IMR-90 (cell line): ENCODE measurements around the gene HMG20B. TPM values are rescaled to one million over a fixed set of nuclear protein-coding genes. Genes with fewer than 3 reads are reported as not detected.

Experiments
- ATAC-seq: fragments of 200-7000 bp; cut with Tn5 transposase; 2 replicates; pipeline ENCODE4 v1.9.1; 2020; ENCODE audit warnings: low read depth, mild to moderate bottlenecking, moderate library complexity
- BruUV-seq: library from RNA; stranded (reverse); fragments of 400-500 nt; replicated peaks from 2 replicates; lab custom pipeline; 2021; lab: Mats Ljungman, UMichigan
- CTCF ChIA-PET: fragments of 300-600 bp; formaldehyde crosslinking; extraction: SDS; loops from one replicate; lab custom pipeline; 2021; ENCODE audit warnings: antibody characterized with exemption; lab: Yijun Ruan, JAX
- POLR2A ChIA-PET: fragments of 300-600 bp; sonication (Branson Sonifier 250); formaldehyde crosslinking; loops from one replicate; lab custom pipeline; 2022; ENCODE audit warnings: antibody characterized with exemption; ENCODE audit not compliant: unreplicated experiment; lab: Charles Lee
- DNase-seq: peaks from one replicate; pipeline ENCODE4 v3.0.0; 2013
- H2AFZ ChIP-seq: replicated peaks from 2 replicates; pipeline ENCODE3; 2013; ENCODE audit warnings: low read length, mild to moderate bottlenecking; ENCODE audit not compliant: poor library complexity
- H2AK5ac ChIP-seq: 2 replicates; pipeline ENCODE4 v1.6.1; 2013; ENCODE audit warnings: low read depth, low read length, inconsistent platforms
- H2AK9ac ChIP-seq: replicated peaks from 2 replicates; pipeline ENCODE3; 2013; ENCODE audit warnings: mild to moderate bottlenecking, low read depth, low read length, moderate library complexity; ENCODE audit not compliant: poor library complexity
- H2BK120ac ChIP-seq: 2 replicates; pipeline ENCODE4 v1.6.1; 2013; ENCODE audit warnings: low read depth, low read length, inconsistent platforms
- H2BK15ac ChIP-seq: 3 replicates; pipeline ENCODE4 v1.6.1; 2013; ENCODE audit warnings: low read depth, low read length, inconsistent platforms
- H2BK20ac ChIP-seq: 2 replicates; pipeline ENCODE4 v1.6.1; 2013; ENCODE audit warnings: low read depth, mild to moderate bottlenecking, inconsistent platforms, low read length, moderate library complexity
- H2BK5ac ChIP-seq: 2 replicates; pipeline ENCODE4 v1.6.1; 2013; ENCODE audit warnings: mild to moderate bottlenecking, low read depth, low read length, inconsistent platforms; ENCODE audit not compliant: poor library complexity, severe bottlenecking
- H3K14ac ChIP-seq: replicated peaks from 2 replicates; pipeline ENCODE4 v1.6.1; 2013; ENCODE audit warnings: low read depth, low read length, inconsistent platforms
- H3K18ac ChIP-seq: 2 replicates; pipeline ENCODE4 v1.6.1; 2013; ENCODE audit warnings: low read depth, low read length, control low read depth
- H3K23ac ChIP-seq: 2 replicates; pipeline ENCODE4 v1.6.1; 2013; ENCODE audit warnings: low read depth, low read length, inconsistent platforms
- H3K27ac ChIP-seq: 2 replicates; pipeline ENCODE4 v1.5.1; 2013; ENCODE audit warnings: mild to moderate bottlenecking, control low read depth, low read length; ENCODE audit not compliant: insufficient read depth
- H3K27me3 ChIP-seq: 2 replicates; pipeline ENCODE4 v1.6.1; 2013; ENCODE audit warnings: low read length; ENCODE audit not compliant: control insufficient read depth, insufficient read depth
- H3K36me3 ChIP-seq: 2 replicates; pipeline ENCODE4 v1.6.1; 2013; ENCODE audit warnings: low read length, mixed read lengths; ENCODE audit not compliant: control insufficient read depth, insufficient read depth
- H3K4ac ChIP-seq: 2 replicates; pipeline ENCODE4 v1.6.1; 2013; ENCODE audit warnings: low read depth, low read length, inconsistent platforms
- H3K4me1 ChIP-seq: 2 replicates; pipeline ENCODE4 v1.6.1; 2013; ENCODE audit warnings: low read length, mixed read lengths; ENCODE audit not compliant: control insufficient read depth, insufficient read depth
- H3K4me2 ChIP-seq: 2 replicates; pipeline ENCODE4 v1.6.1; 2013; ENCODE audit warnings: low read depth, mild to moderate bottlenecking, control low read depth, low read length, moderate library complexity
- H3K4me3 ChIP-seq: 2 replicates; pipeline ENCODE4 v1.5.1; 2013; ENCODE audit warnings: low read depth, mild to moderate bottlenecking, control low read depth, low read length, moderate library complexity; ENCODE audit not compliant: insufficient read depth
- H3K56ac ChIP-seq: 2 replicates; pipeline ENCODE4 v1.6.1; 2013; ENCODE audit warnings: low read length, inconsistent platforms; ENCODE audit not compliant: insufficient read depth; ENCODE audit errors: extremely low read depth
- H3K79me1 ChIP-seq, 2 experiments: 2 replicates each; pipeline ENCODE4 v1.6.1; 2013; ENCODE audit warnings: low read length in 2 of 2, inconsistent platforms in 1 of 2, low read depth in 1 of 2
- H3K9ac ChIP-seq: 2 replicates; pipeline ENCODE4 v1.6.1; 2013; ENCODE audit warnings: low read depth, low read length, control low read depth
- H3K9me1 ChIP-seq: 2 replicates; pipeline ENCODE4 v1.6.1; 2013; ENCODE audit warnings: low read length, inconsistent platforms; ENCODE audit not compliant: insufficient read depth
- H3K9me3 ChIP-seq: 2 replicates; pipeline ENCODE4 v1.6.1; 2013; ENCODE audit warnings: low read length; ENCODE audit not compliant: control insufficient read depth, insufficient read depth
- H4K20me1 ChIP-seq: 2 replicates; pipeline ENCODE4 v1.6.1; 2013; ENCODE audit warnings: low read length, inconsistent platforms; ENCODE audit not compliant: insufficient read depth
- H4K5ac ChIP-seq: 2 replicates; pipeline ENCODE4 v1.6.1; 2013; ENCODE audit warnings: mild to moderate bottlenecking, low read depth, low read length, control low read depth
- H4K8ac ChIP-seq, 2 experiments: 2 replicates each; pipeline ENCODE4 v1.6.1; 2013; ENCODE audit warnings: low read depth in 2 of 2, low read length in 2 of 2, control low read depth in 1 of 2, inconsistent platforms in 1 of 2
- H4K91ac ChIP-seq: 2 replicates; pipeline ENCODE4 v1.6.1; 2013; ENCODE audit warnings: low read depth, low read length, inconsistent platforms; ENCODE audit not compliant: insufficient read depth
- FOS ChIP-seq: fragments of 150-350 bp; IDR thresholded peaks from 2 replicates; pipeline ENCODE4 v1.6.1; 2016; ENCODE audit warnings: low read depth, low read length
- MXI1 ChIP-seq: IDR thresholded peaks from 2 replicates; pipeline ENCODE4 v1.6.1; 2012; ENCODE audit warnings: low read depth, mild to moderate bottlenecking, low read length, moderate library complexity, borderline replicate concordance
- WGBS, 2 experiments: methylation state at CpG; one replicate each; pipeline versions ENCODE4 v1.1.5 to v1.1.7; 2013; ENCODE audit warnings: missing lambda C conversion rate in 2 of 2; ENCODE audit not compliant: insufficient read length in 1 of 2; ENCODE audit errors: extremely low coverage in 2 of 2; 5-methylcytosine and 5-hydroxymethylcytosine counted together
- dilution Hi-C: fragments of 300-500 bp; cut with HindIII; formaldehyde crosslinking; loops from one replicate; pipeline ENCODE4 v1.14.3; 2018; ENCODE audit warnings: low sequenced_read_pairs; ENCODE audit not compliant: unreplicated experiment
- in situ Hi-C: fragments of 300-500 bp; cut with MboI; formaldehyde crosslinking; loops from 3 replicates; pipeline ENCODE4 v1.14.3; 2019; ENCODE audit warnings: low sequenced_read_pairs, inconsistent platforms, mixed read lengths
- intact Hi-C: fragments of 100-400 bp; cut with micrococcal nuclease; formaldehyde crosslinking; loops from 2 replicates; pipeline ENCODE4 v1.10.0; 2022
- polyA plus RNA-seq, 3 experiments: library from polyadenylated mRNA; depleted of rRNA; stranded (reverse); fragments of >200 nt; gene quantifications; 2 replicates each; pipeline ENCODE4 v1.2.3, GENCODE V29; 2012; ENCODE audit warnings: low replicate concordance in 1 of 3
- total RNA-seq: library from RNA; depleted of rRNA; stranded (reverse); fragments of >200 nt; gene quantifications from 2 replicates; pipeline ENCODE4 v1.2.3, GENCODE V29; 2012

HMG20B gene
- total and polyA plus RNA-seq, 2 of the 4 experiments (the other 2 are of a cell fraction), result 57.5 to 63.8 TPM

- no peaks in the 10 kb centered on the region for H3K9me1 ChIP-seq
- no peak overlapping the region for H2AFZ ChIP-seq
- dilution Hi-C loops, result no loop called here
- ChIA-PET POLR2A (no interaction called here), CTCF (no interaction called here)
- no peak overlapping the region for H3K4me3 ChIP-seq
- no peak overlapping the region for H3K9ac ChIP-seq
- no peak overlapping the region for H4K5ac ChIP-seq
- BruUV-seq, result no TSS peak
- H3K56ac ChIP-seq, result no peak overlapping the region
- H3K27me3 ChIP-seq, result no peaks in the 10 kb centered on the region
- H3K9me3 ChIP-seq, result no peaks in the 10 kb centered on the region
- H3K4ac ChIP-seq, result no peak overlapping the region
- intact Hi-C loops, result no loop called here
- H3K27ac ChIP-seq, result 0 out of 2 replicates have a peak overlapping the region, but pooled peaks have one; percentile 9
- no peak overlapping the region for H2BK15ac ChIP-seq
- in situ Hi-C loops, result no loop called here
- no peak overlapping the region for H2BK5ac ChIP-seq
- H3K18ac ChIP-seq, result no peak overlapping the region
- no peak overlapping the region for H3K23ac ChIP-seq
- H3K4me2 ChIP-seq, result no peak overlapping the region
- no peaks in the 10 kb centered on the region for H3K4me1 ChIP-seq
- H3K14ac ChIP-seq, result no peak overlapping the region
- H4K8ac ChIP-seq, result no peak overlapping the region
- TF ChIP-seq MXI1 (no peak), FOS (no peak)
- no peak overlapping the region for H2BK20ac ChIP-seq
- ATAC-seq (no peak), DNase-seq (no peak)
- WGBS, 2 experiments, result 91% methylated on average over 12 of the region's 27 CpGs; no CpG with 5 or more reads in 1 of the 2 experiments
- H2BK120ac ChIP-seq, result no peak overlapping the region
- H2AK9ac ChIP-seq, result no peak overlapping the region
- H3K79me1 ChIP-seq, result peaks cover 9 to 31% of the 10 kb centered on the region in 2 experiments; a peak in 3 of 4 replicates
- H2AK5ac ChIP-seq, result no peak overlapping the region
- H3K36me3 ChIP-seq, result peaks cover 48% of the 10 kb centered on the region
- H4K91ac ChIP-seq, result no peak overlapping the region
- peaks cover 30% of the 10 kb centered on the region for H4K20me1 ChIP-seq
Measured at GRCh38 chr19:3536429-3537100, 36.2 kb upstream of the HMG20B start.
